Mesodermal cell (in vitro differentiated cells): ENCODE results near the gene CLPTM1L.

ENCODE experiments used
- H3K27ac ChIP-seq: 2 replicates; pipeline ENCODE4 v1.7.0; 2013; ENCODE audit warnings: mild to moderate bottlenecking, low read depth, low read length, moderate library complexity; ENCODE audit not compliant: severe bottlenecking
- H3K36me3 ChIP-seq: 2 replicates; pipeline ENCODE4 v1.7.1; 2013; ENCODE audit warnings: mild to moderate bottlenecking, low read length, moderate library complexity; ENCODE audit not compliant: control insufficient read depth, insufficient read depth
- H3K4me1 ChIP-seq: one replicate; pipeline ENCODE4 v1.7.1; 2013; ENCODE audit warnings: mild to moderate bottlenecking, low read length; ENCODE audit not compliant: insufficient read depth, control insufficient read depth, poor library complexity, severe bottlenecking
- H3K4me3 ChIP-seq: 2 replicates; pipeline ENCODE4 v1.7.0; 2013; ENCODE audit warnings: low read length, control low read depth, mild to moderate bottlenecking; ENCODE audit not compliant: insufficient read depth, poor library complexity, severe bottlenecking; ENCODE audit errors: extremely low read depth
- H3K9me3 ChIP-seq: 2 replicates; pipeline ENCODE4 v1.7.1; 2013; ENCODE audit warnings: mild to moderate bottlenecking, low read length, moderate library complexity; ENCODE audit not compliant: control insufficient read depth
- WGBS, 2 experiments: methylation state at CpG; one replicate each; pipeline ENCODE4 v1.1.5; 2013; ENCODE audit warnings: missing lambda C conversion rate in 2 of 2; ENCODE audit not compliant: insufficient coverage in 2 of 2; 5-methylcytosine and 5-hydroxymethylcytosine counted together

CLPTM1L gene

DNA sequence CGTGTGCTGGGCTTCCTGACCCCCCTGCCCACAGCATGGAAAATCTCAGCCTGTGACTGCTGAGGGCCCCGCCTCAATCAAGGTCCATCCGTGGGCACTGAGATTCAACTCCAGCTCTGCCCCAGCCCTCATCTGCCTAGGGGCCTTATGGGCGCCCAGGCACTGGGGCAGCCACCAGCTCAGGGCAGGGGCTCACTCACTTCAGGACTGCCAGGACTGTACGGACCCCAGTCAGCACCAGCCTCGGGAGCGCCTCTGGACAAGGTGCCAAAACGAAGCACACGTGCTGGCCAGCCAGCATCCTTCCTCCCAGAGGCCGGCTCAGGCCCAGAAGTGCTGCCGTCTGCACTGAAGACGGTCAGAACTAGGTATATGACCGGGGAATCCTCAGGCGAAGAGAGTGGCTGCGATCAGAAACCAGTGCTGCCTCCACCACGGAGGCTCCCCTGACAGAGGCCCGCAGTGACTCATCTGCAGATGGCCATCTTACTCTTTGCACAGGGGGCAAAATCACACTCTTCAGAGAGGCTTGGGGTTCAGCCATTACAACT, 19.6 kb downstream of the CLPTM1L start:
- Histone ChIP-seq H3K4me1 (peaks cover 6% of the 10 kb centered on the region), H3K36me3 (peaks cover 78% of the 10 kb centered on the region), H3K4me3 (no peak overlapping the region), H3K9me3 (peaks cover 25% of the 10 kb centered on the region), H3K27ac (no peak overlapping the region)
- WGBS, 2 experiments: 95 to 97% methylated on average over 17 of the region's 17 CpGs

DNA sequence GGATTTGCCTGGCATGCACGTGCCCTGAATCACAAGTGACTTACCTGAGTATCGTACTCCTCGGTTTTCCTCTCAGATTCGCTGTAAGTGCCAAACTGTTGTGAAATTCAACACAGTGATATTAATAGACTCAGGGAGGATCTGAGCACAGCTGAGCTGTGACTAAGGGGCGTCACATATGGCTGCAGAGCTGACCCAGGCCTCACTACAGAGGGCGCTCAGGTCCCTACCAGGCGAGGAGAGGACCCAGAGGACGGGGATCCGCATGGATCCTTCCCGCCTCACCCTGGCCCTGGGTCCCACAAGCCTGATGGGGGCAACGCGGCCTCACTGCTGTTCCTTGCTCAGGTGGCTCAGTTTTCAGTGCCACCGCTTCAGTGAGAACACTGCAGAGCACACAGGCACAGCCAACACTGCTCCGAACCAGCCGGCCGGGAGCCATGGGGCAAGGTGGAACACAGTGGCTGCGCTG, 20.1 kb downstream of the CLPTM1L start:
- no peak overlapping the region for H3K27ac ChIP-seq
- H3K36me3 ChIP-seq: peaks cover 78% of the 10 kb centered on the region
- peaks cover 6% of the 10 kb centered on the region for H3K4me1 ChIP-seq
- H3K9me3 ChIP-seq: peaks cover 20% of the 10 kb centered on the region
- no peak overlapping the region for H3K4me3 ChIP-seq
- WGBS, 2 experiments: 92 to 97% methylated on average over 17 of the region's 17 CpGs

DNA sequence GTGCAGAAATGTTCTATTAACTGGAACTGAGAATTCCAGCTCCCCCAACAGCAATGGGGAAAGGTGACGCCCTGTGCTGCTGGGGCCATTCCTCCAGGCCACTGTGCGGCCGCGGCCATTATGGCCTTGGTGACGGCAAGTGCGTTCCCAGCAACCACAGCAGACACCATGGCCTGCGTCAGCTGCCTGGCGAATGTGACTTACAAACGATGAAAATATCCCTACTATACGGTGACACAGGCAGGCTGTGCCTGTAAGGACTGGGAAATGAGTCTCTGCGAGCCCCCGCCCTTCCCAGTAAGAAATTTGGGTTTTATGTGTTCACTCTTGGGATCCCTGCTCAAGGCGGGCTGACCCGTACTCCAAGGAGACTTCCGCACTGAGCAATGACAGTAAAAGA, 20.6 kb downstream of the CLPTM1L start:
- Histone ChIP-seq H3K9me3 (peaks cover 20% of the 10 kb centered on the region), H3K4me3 (no peak overlapping the region), H3K27ac (no peak overlapping the region), H3K4me1 (peaks cover 4% of the 10 kb centered on the region), H3K36me3 (peaks cover 79% of the 10 kb centered on the region)
- WGBS, 2 experiments: 95 to 98% methylated on average over 12 to 15 of the region's 15 CpGs

DNA sequence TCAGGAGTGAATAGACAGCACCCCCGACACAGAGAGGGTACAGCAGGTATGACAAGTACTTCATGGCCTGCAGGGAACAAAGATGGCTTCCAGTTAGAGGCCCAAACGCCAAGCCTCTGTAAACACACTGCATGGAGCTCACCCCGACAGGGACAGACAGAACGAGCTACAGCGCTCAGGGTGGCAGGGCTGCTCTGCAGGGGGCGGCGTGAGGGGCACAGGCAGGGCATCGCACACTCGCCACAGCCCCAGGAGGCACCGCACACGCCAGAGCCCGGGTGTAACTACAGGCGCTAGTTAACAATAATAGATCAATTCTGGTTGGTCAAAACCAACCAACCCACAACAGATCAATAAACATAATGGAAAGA, 21.1 kb downstream of the CLPTM1L start:
- H3K36me3 ChIP-seq: peaks cover 75% of the 10 kb centered on the region
- H3K27ac ChIP-seq: no peak overlapping the region
- peaks cover 2% of the 10 kb centered on the region for H3K4me1 ChIP-seq
- peaks cover 14% of the 10 kb centered on the region for H3K9me3 ChIP-seq
- no peak overlapping the region for H3K4me3 ChIP-seq
- 94 to 98% methylated on average over 12 to 13 of the region's 13 CpGs for WGBS, 2 experiments

DNA sequence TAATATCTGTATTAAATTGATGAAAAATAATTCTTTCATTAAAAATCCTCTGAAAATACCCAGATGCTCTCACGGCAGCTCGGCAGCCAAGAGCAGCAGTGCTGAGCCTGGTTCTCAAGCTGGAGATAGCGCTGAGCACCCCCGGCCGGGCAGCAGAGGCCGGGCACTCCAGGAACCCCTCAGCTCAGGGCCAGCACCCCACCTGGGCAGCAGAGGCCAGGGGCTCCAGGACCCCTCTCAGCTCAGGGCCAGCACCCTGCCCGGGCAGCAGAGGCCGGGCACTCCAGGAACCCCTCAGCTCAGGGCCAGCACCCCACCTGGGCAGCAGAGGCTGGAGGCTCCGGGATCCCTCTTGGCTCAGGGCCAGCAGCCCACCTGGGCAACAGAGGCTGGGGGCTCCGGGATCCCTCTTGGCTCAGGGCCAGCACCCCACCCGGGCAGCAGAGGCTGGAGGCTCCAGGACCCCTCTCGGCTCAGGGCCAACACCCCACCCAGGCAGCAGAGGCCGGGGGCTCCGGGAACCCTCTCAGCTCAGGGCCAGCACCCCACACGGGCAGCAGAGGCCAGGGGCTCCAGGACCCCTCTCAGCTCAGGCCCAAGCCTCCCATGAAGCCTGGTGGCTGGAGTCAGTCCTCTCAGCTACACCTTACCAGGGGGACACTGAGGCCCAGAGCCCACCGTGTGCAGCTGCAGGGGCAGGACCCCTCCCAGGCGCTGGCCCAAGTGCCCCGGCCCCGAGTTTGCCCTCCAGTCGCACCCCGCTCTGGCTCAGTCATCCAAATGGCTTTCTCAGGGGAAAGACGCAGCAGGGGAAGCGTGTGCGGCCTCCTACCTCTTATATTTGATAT, 21.7 kb downstream of the CLPTM1L start:
- 92 to 93% methylated on average over 21 of the region's 24 CpGs for WGBS, 2 experiments
- peaks cover 81% of the 10 kb centered on the region for H3K36me3 ChIP-seq
- no peak overlapping the region for H3K4me3 ChIP-seq
- no peak overlapping the region for H3K27ac ChIP-seq
- peaks cover 2% of the 10 kb centered on the region for H3K4me1 ChIP-seq
- peaks cover 13% of the 10 kb centered on the region for H3K9me3 ChIP-seq

DNA sequence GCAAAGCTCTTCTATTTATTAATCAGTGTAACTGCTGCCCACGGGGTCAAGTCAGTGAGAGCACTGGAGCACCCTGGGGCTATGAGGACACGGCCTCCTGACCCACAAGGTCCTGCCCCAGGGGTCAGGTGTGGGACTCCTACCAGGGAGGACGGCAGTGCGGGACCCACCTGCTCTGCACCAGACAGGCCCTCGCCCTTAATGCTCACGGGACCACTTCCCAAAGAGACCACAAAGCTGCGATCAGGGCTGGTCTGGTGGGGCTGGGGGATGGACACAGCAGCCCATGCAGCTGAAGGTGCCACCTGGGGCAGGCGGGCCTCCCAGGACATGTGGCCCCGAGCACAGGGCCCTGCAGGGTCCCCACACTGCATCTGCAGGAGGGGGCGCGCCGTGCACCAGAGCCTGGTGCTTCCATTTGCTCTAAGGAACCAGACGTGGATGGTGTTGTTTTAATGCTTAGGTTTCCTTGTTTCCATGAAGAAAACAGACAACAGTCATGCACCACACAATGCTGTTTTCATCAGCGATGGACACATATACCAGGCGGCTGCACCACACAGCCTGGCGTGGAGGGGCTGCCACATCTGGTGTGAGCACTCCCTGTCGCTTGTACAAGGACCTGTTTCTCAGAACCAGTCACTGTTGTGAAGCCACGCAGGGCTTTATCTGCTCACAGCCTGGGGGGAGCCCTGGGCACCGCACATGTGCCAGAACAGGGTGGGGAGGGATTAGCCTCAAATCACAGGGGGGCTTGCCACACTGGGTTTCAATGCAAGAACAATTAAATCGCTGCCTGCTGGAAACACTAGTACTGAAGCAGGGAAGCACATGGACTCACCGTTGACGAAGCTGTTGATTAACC, 22.6 kb downstream of the CLPTM1L start:
- Histone ChIP-seq H3K36me3 (peaks cover 90% of the 10 kb centered on the region), H3K9me3 (peaks cover 13% of the 10 kb centered on the region), H3K4me1 (peaks cover 1% of the 10 kb centered on the region), H3K4me3 (no peak overlapping the region), H3K27ac (no peak overlapping the region)
- 96 to 97% methylated on average over 22 of the region's 22 CpGs for WGBS, 2 experiments

DNA sequence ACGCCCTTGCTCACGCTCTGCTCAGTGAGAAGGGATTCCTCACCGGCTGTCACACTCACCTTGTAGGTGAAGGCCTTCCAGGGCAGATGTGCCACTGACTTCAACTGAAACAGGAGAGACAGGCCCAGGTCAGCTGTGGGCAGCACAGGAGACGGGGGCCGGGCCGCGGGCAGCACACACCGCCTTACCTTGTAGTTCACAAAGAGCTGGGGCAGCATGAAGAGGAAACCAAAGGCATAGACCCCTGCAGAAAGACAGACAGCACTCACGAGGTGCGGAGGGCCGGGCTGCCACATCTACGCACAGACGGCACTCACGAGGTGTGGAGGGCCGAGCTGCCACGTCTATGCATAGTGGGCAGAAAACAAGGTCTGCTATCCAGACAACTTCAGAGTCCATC, 23.3 kb downstream of the CLPTM1L start:
- no peak overlapping the region for H3K4me3 ChIP-seq
- no peaks in the 10 kb centered on the region for H3K4me1 ChIP-seq
- peaks cover 91% of the 10 kb centered on the region for H3K36me3 ChIP-seq
- H3K27ac ChIP-seq: no peak overlapping the region
- peaks cover 13% of the 10 kb centered on the region for H3K9me3 ChIP-seq
- WGBS, 2 experiments: 96 to 97% methylated on average over 16 of the region's 16 CpGs

DNA sequence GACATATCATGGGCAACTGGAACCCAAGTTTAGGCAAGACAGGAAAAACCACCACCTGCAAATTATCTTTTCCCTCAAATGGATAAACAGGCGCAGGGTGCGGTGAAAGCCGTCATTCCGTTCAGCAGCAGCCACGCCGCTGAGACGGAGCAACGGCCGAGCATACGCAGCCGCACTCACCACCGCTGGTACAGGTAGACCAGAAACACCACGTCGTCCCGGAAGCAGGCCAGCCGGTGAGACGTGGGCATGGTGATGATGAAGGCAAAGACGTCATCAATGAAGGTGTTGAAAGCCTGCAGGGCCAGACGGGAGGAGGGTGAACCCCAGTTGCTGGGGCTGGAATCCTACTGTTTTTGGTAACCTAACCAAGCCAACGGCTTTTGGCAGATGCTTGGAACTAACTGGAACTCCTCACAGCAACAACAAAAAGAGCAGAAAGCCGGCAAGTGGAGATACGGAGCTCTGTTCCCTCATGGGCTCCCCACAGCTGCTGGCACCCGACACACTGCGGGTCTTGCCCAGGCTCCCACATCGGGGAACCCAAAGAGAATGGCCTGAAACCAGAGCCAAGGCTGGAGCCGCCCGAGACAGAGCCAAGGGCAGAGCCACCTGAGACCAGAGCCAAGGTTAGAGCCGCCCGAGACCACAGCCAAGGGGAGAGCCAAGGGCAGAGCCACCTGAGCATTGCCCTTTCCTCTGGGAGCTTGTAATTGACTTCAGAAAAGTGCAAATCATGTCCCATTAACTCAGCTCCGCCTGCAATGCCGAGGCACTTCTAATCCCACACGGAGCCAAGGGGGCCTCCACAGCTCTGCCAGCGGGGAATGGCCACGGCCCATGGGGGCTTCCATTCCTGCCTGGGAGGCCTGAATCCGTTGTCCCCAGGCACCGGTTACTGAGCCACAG, 24.2 kb downstream of the CLPTM1L start:
- Histone ChIP-seq H3K27ac (no peak overlapping the region), H3K36me3 (peaks cover 82% of the 10 kb centered on the region), H3K9me3 (peaks cover 5% of the 10 kb centered on the region), H3K4me1 (no peaks in the 10 kb centered on the region), H3K4me3 (no peak overlapping the region)
- WGBS, 2 experiments: 91 to 93% methylated on average over 32 to 34 of the region's 36 CpGs

DNA sequence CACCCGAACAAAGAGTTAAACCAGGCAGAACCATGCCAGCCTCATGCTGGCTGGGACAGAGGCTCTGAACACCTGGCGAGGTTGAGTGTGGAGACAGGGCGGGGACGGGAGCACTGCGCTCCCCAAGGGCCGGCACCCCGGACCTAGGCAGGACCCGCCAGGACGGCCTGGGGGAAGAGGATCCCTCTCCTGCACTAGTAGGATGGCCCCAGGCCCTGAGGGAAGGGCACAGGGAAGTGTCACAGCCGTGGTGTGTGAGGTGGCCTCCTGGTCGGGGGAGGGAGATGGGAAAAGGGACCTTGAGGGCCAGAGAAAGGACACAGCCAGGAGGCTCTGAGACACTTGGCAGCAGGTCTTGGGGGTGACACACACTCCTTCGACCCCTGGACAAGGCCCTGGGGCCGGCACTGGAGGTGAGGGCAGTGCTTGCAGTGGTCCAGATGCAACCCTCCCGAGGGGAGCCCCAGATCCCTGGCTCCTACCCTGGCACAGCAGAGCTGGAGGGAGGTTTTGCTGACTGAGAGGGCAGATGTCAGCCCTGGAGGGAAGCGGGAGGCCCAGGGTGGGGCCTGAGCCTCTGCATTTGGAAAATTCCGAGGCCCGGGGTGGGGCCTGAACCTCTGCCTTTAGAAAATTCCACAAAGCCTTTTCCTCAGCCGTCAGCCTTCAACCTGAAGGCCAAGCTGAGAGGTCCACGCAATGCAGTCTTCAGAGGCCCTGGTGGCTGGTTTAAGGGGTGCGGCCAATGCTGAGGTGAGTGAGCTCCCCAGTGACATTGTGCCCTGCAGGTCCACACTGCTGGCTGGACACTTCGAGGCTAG, 25.3 kb downstream of the CLPTM1L start:
- WGBS, 2 experiments: 91 to 95% methylated on average over 20 of the region's 21 CpGs
- Histone ChIP-seq H3K27ac (no peak overlapping the region), H3K9me3 (no peaks in the 10 kb centered on the region), H3K4me1 (no peaks in the 10 kb centered on the region), H3K36me3 (peaks cover 72% of the 10 kb centered on the region), H3K4me3 (no peak overlapping the region)
